Activated naive CD8-positive, alpha-beta T cell treated with anti-CD3 and anti-CD28 coated beads for 36 hours (primary cell): ENCODE data around the gene SPATC1L. TPM values are rescaled to one million over a fixed set of nuclear protein-coding genes. Genes with fewer than 3 reads are reported as not detected.
"Not testable (repeated sequence)": the region's sequence is repeated elsewhere in the genome, so short reads cannot be mapped to it uniquely, and the experiment has no call there.

ENCODE experiments used
- DNase-seq: peaks from one replicate; pipeline ENCODE4 v3.0.0; 2021
- H3K27ac Mint-ChIP-seq: one replicate; pipeline ENCODE4 v1.8.0; 2022; ENCODE audit warnings: mild to moderate bottlenecking, moderate library complexity, mixed read lengths
- H3K27me3 Mint-ChIP-seq: one replicate; pipeline ENCODE4 v1.8.0; 2022; ENCODE audit warnings: mild to moderate bottlenecking, mixed read lengths
- H3K36me3 Mint-ChIP-seq: one replicate; pipeline ENCODE4 v1.8.0; 2021; ENCODE audit warnings: mild to moderate bottlenecking, mixed read lengths
- H3K4me1 Mint-ChIP-seq: one replicate; pipeline ENCODE4 v1.8.0; 2021; ENCODE audit warnings: mixed read lengths
- H3K4me3 Mint-ChIP-seq: one replicate; pipeline ENCODE4 v1.8.0; 2022; ENCODE audit warnings: mild to moderate bottlenecking, moderate library complexity, mixed read lengths
- H3K9me3 Mint-ChIP-seq: one replicate; pipeline ENCODE4 v1.8.0; 2022; ENCODE audit warnings: mixed read lengths
- total RNA-seq, 2 experiments: library from RNA; stranded (reverse); gene quantifications; one replicate each; pipeline ENCODE4 v1.2.3, GENCODE V29; 2021

Gene SPATC1L
- total RNA-seq: 1 to 10 TPM; 6.3 to 6.9 TPM

- Mint-ChIP-seq H3K36me3 (no peaks in the 10 kb centered on the region), H3K27ac (peak within 1 kb of the TSS; percentile 76), H3K9me3 (no peaks in the 10 kb centered on the region), H3K4me1 (peaks cover 12% of the 10 kb centered on the region), H3K4me3 (peak within 1 kb of the TSS; percentile 77), H3K27me3 (peaks cover 3% of the 10 kb centered on the region)
- DNase-seq: no peak
These were observed at the start of gene SPATC1L for GRCh38 chr21:46183910-46184624. Gene SPATC1L, minus strand, starts transcription at chr21:46184459. Its CDS starts 1,643 bp downstream, at chr21:46182816.

GRCh38 chr21:46229923-46230260 lies 45.6 kb upstream of the SPATC1L start:
- peak overlapping the region; percentile 69 for H3K4me3 Mint-ChIP-seq
- H3K27ac Mint-ChIP-seq: peak overlapping the region; percentile 62
- H3K4me1 Mint-ChIP-seq: peaks cover 44% of the 10 kb centered on the region
- no peak for DNase-seq
- peaks cover 49% of the 10 kb centered on the region for H3K36me3 Mint-ChIP-seq
- no peaks in the 10 kb centered on the region for H3K27me3 Mint-ChIP-seq
- H3K9me3 Mint-ChIP-seq: peaks cover 6% of the 10 kb centered on the region

- H3K9me3 Mint-ChIP-seq: peaks cover 6% of the 10 kb centered on the region
- DNase-seq: peak; percentile 5
- no peaks in the 10 kb centered on the region for H3K27me3 Mint-ChIP-seq
- H3K27ac Mint-ChIP-seq: peak overlapping the region; percentile 93
- H3K4me3 Mint-ChIP-seq: peak overlapping the region; percentile 88
- H3K36me3 Mint-ChIP-seq: peaks cover 44% of the 10 kb centered on the region
- H3K4me1 Mint-ChIP-seq: peaks cover 44% of the 10 kb centered on the region
These were observed 45.1 kb upstream of the SPATC1L start for GRCh38 chr21:46229133-46229922.

GRCh38 chr21:46228345-46229051 lies 44.2 kb upstream of the SPATC1L start, which contains the start of gene LSS:
Gene LSS, minus strand, starts transcription at chr21:46228774. Its CDS starts 29 bp downstream, at chr21:46228745.
- Mint-ChIP-seq H3K4me1 (peaks cover 38% of the 10 kb centered on the region), H3K27me3 (no peaks in the 10 kb centered on the region), H3K36me3 (peaks cover 39% of the 10 kb centered on the region), H3K27ac (peak within 1 kb of the TSS; percentile 93), H3K9me3 (peaks cover 6% of the 10 kb centered on the region), H3K4me3 (peak within 1 kb of the TSS; percentile 88)
- DNase-seq: peak; percentile 99

GRCh38 chr21:46227811-46228344 lies 43.6 kb upstream of the SPATC1L start:
- Mint-ChIP-seq H3K4me1 (peaks cover 34% of the 10 kb centered on the region), H3K36me3 (peaks cover 36% of the 10 kb centered on the region), H3K9me3 (peaks cover 6% of the 10 kb centered on the region), H3K27me3 (no peaks in the 10 kb centered on the region), H3K27ac (peak overlapping the region; percentile 42), H3K4me3 (peak overlapping the region; percentile 80)
- no peak for DNase-seq

GRCh38 chr21:46226920-46227599 lies 42.8 kb upstream of the SPATC1L start:
- Mint-ChIP-seq H3K9me3 (peaks cover 6% of the 10 kb centered on the region), H3K27ac (no peak overlapping the region), H3K4me3 (peak overlapping the region; percentile 80), H3K27me3 (no peaks in the 10 kb centered on the region), H3K4me1 (peaks cover 34% of the 10 kb centered on the region), H3K36me3 (peaks cover 29% of the 10 kb centered on the region)
- DNase-seq: no peak

GRCh38 chr21:46226146-46226545 lies 41.9 kb upstream of the SPATC1L start:
- peaks cover under 1% of the 10 kb centered on the region for H3K9me3 Mint-ChIP-seq
- H3K27ac Mint-ChIP-seq: no peak overlapping the region
- H3K4me1 Mint-ChIP-seq: peaks cover 28% of the 10 kb centered on the region

GRCh38 chr21:46223661-46224060 lies 39.4 kb upstream of the SPATC1L start:
- not testable (repeated sequence) for H3K27ac Mint-ChIP-seq, H3K36me3 Mint-ChIP-seq, DNase-seq, H3K4me3 Mint-ChIP-seq, H3K27me3 Mint-ChIP-seq, H3K9me3 Mint-ChIP-seq
- peaks cover 20% of the 10 kb centered on the region for H3K4me1 Mint-ChIP-seq

More at GRCh38 chr21:46226146-46226545, 41.9 kb upstream of the SPATC1L start:
- no peaks in the 10 kb centered on the region for H3K27me3 Mint-ChIP-seq
- no peak for DNase-seq
- peaks cover 20% of the 10 kb centered on the region for H3K36me3 Mint-ChIP-seq
- no peak overlapping the region for H3K4me3 Mint-ChIP-seq

- no peaks in the 10 kb centered on the region for H3K9me3 Mint-ChIP-seq
- peaks cover 9% of the 10 kb centered on the region for H3K36me3 Mint-ChIP-seq
- H3K27me3 Mint-ChIP-seq: no peaks in the 10 kb centered on the region
- DNase-seq: no peak
- no peak overlapping the region for H3K27ac Mint-ChIP-seq
- H3K4me3 Mint-ChIP-seq: no peak overlapping the region
- peaks cover 20% of the 10 kb centered on the region for H3K4me1 Mint-ChIP-seq
These were observed 39.0 kb upstream of the SPATC1L start for GRCh38 chr21:46223217-46223616.

GRCh38 chr21:46222436-46223116 lies 38.3 kb upstream of the SPATC1L start:
- peaks cover 9% of the 10 kb centered on the region for H3K36me3 Mint-ChIP-seq
- H3K4me3 Mint-ChIP-seq: no peak overlapping the region
- H3K4me1 Mint-ChIP-seq: peaks cover 16% of the 10 kb centered on the region
- no peak for DNase-seq
- H3K27me3 Mint-ChIP-seq: no peaks in the 10 kb centered on the region
- H3K27ac Mint-ChIP-seq: no peak overlapping the region
- H3K9me3 Mint-ChIP-seq: no peaks in the 10 kb centered on the region

GRCh38 chr21:46221664-46222435 lies 37.6 kb upstream of the SPATC1L start:
- H3K4me1 Mint-ChIP-seq: peaks cover 8% of the 10 kb centered on the region
- DNase-seq: no peak
- no peaks in the 10 kb centered on the region for H3K9me3 Mint-ChIP-seq
- H3K36me3 Mint-ChIP-seq: peaks cover 9% of the 10 kb centered on the region
- H3K4me3 Mint-ChIP-seq: no peak overlapping the region
- no peaks in the 10 kb centered on the region for H3K27me3 Mint-ChIP-seq
- no peak overlapping the region for H3K27ac Mint-ChIP-seq

GRCh38 chr21:46220847-46221246 lies 36.6 kb upstream of the SPATC1L start:
- H3K36me3 Mint-ChIP-seq: peaks cover 8% of the 10 kb centered on the region
- no peaks in the 10 kb centered on the region for H3K4me1 Mint-ChIP-seq
- H3K27me3 Mint-ChIP-seq: no peaks in the 10 kb centered on the region
- H3K9me3 Mint-ChIP-seq: no peaks in the 10 kb centered on the region
- H3K4me3 Mint-ChIP-seq: no peak overlapping the region
- no peak overlapping the region for H3K27ac Mint-ChIP-seq
- no peak for DNase-seq

GRCh38 chr21:46220275-46220810 lies 36.1 kb upstream of the SPATC1L start:
- DNase-seq: no peak
- no peaks in the 10 kb centered on the region for H3K4me1 Mint-ChIP-seq
- no peak overlapping the region for H3K4me3 Mint-ChIP-seq
- H3K27ac Mint-ChIP-seq: no peak overlapping the region
- H3K36me3 Mint-ChIP-seq: peaks cover 7% of the 10 kb centered on the region
- H3K9me3 Mint-ChIP-seq: no peaks in the 10 kb centered on the region
- H3K27me3 Mint-ChIP-seq: no peaks in the 10 kb centered on the region
